ENCODE results near the gene ZNF560.
"Not testable (repeated sequence)": the region's sequence is repeated elsewhere in the genome, so short reads cannot be mapped to it uniquely, and the experiment has no call there.

DNA sequence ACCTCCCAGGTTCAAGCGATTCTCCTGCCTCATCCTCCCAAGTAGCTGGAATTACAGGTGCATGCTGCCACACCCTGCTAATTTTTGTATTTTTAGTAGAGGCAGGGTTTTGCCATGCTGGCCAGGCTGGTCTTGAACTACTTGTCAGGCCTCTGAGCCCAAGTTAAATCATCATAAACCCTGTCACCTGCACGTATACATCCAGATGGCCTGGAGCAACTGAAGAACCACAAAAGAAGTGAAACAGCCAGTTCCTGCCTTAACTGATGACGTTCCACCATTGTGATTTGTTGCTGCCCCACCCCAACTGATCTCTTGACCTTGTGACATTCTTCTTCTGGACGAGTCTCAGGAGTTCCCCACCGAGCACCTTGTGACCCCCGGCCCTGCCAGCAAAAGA lies 40.8 kb upstream of the ZNF560 start:
- not testable (repeated sequence) for TF ChIP-seq POLR2AphosphoS5 (IDR thresholded peaks at IDR 0.05; ENCODE audit: control insufficient read depth, insufficient read depth, low read depth, low read length); SREBF2 (CRISPR knock-in tag; IDR thresholded peaks at IDR 0.05); ETV6 (IDR thresholded peaks at IDR 0.05; ENCODE audit: borderline replicate concordance in 1 of 2, low read depth in 2 of 2, low read length in 1 of 2); ETV6 (CRISPR knock-in tag; IDR thresholded peaks at IDR 0.05; ENCODE audit: borderline replicate concordance); EHMT2 (IDR thresholded peaks at IDR 0.05)
- TF ChIP-seq, protein P1, sequence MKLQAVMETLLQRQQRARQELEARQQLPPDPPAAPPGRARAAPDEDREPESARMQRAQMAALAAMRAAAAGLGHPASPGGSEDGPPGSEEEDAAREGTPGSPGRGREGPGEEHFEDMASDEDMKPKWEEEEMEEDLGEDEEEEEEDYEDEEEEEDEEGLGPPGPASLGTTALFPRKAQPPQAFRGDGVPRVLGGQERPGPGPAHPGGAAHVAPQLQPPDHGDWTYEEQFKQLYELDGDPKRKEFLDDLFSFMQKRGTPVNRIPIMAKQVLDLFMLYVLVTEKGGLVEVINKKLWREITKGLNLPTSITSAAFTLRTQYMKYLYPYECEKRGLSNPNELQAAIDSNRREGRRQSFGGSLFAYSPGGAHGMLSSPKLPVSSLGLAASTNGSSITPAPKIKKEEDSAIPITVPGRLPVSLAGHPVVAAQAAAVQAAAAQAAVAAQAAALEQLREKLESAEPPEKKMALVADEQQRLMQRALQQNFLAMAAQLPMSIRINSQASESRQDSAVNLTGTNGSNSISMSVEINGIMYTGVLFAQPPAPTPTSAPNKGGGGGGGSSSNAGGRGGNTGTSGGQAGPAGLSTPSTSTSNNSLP (IDR thresholded peaks at IDR 0.05; ENCODE audit: borderline replicate concordance, low read depth, low read length), result not testable (repeated sequence)
- TF ChIP-seq, protein P2, sequence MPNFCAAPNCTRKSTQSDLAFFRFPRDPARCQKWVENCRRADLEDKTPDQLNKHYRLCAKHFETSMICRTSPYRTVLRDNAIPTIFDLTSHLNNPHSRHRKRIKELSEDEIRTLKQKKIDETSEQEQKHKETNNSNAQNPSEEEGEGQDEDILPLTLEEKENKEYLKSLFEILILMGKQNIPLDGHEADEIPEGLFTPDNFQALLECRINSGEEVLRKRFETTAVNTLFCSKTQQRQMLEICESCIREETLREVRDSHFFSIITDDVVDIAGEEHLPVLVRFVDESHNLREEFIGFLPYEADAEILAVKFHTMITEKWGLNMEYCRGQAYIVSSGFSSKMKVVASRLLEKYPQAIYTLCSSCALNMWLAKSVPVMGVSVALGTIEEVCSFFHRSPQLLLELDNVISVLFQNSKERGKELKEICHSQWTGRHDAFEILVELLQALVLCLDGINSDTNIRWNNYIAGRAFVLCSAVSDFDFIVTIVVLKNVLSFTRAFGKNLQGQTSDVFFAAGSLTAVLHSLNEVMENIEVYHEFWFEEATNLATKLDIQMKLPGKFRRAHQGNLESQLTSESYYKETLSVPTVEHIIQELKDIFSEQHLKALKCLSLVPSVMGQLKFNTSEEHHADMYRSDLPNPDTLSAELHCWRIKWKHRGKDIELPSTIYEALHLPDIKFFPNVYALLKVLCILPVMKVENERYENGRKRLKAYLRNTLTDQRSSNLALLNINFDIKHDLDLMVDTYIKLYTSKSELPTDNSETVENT (CRISPR knock-in tag; IDR thresholded peaks at IDR 0.05), result not testable (repeated sequence)

All from K562 (cell line).